ENCODE measurements around the gene GABRB1.

Gene GABRB1

DNA sequence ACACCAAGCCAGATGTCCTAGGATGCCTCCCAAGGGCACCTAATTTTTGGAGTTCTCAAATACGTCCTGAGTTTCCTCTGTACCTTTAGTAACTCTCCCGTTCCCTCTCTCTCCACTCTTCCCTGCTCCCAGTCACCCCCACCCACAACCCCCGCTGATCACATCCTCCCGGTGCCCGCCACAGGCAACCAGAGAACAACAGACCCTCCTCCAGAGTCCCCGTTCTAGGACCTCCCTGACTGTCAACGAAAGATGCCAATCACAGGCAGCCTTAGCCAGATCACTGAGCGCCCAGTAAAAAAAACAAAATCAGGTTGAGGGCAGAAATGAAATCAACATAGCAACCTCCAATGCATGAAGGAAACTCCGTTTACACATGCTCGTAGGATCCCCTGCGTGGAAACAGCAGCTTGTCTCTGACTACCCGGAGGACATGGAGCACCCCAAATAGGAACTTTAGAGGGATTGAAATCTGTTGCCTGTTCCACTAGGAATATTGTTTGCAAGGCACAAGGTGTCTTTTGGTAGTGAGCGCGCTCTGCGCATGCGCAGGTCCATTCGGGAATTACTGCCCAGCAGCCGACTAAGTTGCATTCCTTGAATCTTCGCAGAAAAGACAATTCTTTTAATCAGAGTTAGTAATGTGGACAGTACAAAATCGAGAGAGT, at the start of gene GABRB1:
GABRB1 (plus strand) TSS at position 557 of the 668 bp plus-strand sequence.
- peak; percentile 8 for DNase-seq (ENCODE audit: low spot score)

DNA sequence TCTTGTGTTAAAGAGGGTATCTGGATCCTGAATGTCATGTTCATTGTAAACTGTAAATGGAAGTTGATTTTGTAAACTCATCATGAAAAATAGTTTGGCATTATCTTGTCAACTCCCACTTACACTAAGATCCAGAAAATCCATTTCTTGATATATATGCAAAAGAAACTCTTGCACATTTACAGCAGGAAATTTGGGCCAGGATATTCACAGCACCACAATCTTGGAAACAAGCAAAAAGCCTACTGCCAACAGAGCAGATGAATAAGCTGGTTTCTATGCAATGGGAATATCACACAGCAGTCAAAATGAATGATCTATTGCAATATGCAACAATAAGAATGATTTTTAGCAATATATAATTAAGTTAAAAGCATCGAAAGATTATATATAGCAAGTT, 46.6 kb upstream of the GABRB1 start:
- no peak for DNase-seq (ENCODE audit: low spot score)

GRCh38 chr4:46986922-46987638, 44.3 kb upstream of the GABRB1 start:
- DNase-seq (ENCODE audit: low spot score): no peak

GRCh38 chr4:46992338-46992737, 39.0 kb upstream of the GABRB1 start:
- DNase-seq (ENCODE audit: low spot score): no peak

- no peak for DNase-seq (ENCODE audit: low spot score)
Measured at GRCh38 chr4:46993075-46994006, 38.0 kb upstream of the GABRB1 start, which contains the start of gene GABRA4. Gene GABRA4 (minus strand): TSS chr4:46993581. CDS start chr4:46993424, 157 bp downstream.

DNA sequence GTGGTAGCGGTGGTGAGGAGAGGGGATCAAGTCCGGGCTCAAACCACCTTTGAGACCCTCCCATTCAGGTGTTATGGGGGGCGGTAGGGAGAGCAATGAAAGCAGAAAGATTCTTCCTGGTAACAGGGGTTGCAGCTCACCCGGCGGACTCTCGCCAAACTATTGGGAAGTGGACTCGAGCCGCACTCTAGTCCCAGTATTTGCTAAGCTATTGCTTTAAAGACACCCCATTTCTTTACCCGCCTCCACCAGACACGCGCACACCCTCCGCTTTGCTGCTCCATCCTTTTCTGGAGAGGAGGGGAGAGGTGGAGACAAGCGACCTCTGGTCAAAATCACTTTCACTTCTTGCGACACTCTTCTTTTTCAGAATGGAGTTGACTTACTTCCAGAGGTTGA, 37.4 kb upstream of the GABRB1 start:
- DNase-seq (ENCODE audit: low spot score): no peak

- no peak for DNase-seq (ENCODE audit: low spot score)
Measured at GRCh38 chr4:46999566-46999965, 31.8 kb upstream of the GABRB1 start.

DNA sequence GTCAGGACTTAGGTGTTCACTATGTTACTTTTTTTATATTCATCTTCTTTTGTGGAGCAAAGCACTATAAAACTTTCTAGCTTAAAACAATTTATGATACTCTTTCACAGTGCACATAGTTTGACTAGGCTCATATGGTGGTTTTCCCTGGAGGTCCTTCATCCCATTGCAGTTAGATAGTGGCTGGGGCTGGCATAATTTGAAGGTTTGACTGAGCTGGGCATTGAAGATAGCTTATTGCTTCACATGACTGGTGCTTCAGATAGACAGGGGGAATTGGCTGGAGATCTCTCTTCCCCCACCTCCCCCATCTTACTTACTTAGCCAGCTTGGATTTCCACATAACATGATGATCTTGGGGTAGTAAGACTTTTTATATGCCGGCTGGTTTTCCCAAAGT, 31.0 kb upstream of the GABRB1 start:
- no peak for DNase-seq (ENCODE audit: low spot score)

GRCh38 chr4:47002580-47002979, 28.8 kb upstream of the GABRB1 start:
- DNase-seq (ENCODE audit: low spot score): peak; percentile 11

DNA sequence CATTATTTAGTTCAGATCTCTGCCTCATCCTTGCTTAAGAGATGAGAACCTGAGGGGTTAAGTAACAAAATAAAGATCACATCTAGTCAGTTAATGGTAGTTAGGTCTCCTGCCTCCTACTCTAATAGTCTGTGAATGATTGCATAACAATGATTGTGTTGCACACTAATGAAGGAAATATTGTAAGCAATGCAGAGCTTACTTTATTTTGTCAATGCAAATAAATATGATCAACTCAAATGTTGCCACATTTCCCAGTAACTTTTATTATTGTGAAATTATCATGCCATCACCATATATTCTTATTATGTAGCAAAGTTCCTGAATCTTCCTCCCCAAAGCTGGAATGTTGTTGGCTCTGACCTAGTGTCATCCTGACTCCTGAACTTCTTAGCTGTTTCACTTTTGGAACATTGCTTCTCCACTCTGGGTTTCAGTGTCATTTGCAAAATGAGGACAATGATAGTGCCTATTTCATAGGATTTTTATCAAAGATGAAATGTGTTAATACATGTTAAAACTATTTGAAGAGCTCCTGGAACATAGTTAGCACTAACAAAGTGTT, 20.9 kb upstream of the GABRB1 start:
- no peak for DNase-seq (ENCODE audit: low spot score)

GRCh38 chr4:47010912-47011446, 20.4 kb upstream of the GABRB1 start:
- DNase-seq (ENCODE audit: low spot score): peak; percentile 25

DNA sequence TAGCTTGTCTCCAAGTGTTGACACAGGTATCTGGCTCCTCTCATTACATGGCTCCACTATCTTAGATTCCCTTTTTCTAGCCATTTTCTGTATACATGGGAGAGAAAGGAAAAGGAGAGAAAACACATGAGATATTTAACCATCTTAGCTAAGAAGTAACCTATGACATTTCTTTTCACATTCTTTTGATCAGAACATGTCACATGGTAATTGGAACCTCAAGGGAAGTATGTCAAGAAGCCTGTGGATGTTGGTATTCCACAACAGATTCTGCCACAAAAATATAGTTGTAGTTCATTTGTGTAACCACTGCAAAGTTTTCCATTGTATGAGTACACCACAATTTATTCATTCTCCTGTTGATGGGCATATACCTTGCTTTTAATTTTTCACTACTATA, 18.7 kb upstream of the GABRB1 start:
- DNase-seq (ENCODE audit: low spot score): no peak

- DNase-seq (ENCODE audit: low spot score): no peak
Measured at GRCh38 chr4:47013373-47013772, 18.0 kb upstream of the GABRB1 start.

DNA sequence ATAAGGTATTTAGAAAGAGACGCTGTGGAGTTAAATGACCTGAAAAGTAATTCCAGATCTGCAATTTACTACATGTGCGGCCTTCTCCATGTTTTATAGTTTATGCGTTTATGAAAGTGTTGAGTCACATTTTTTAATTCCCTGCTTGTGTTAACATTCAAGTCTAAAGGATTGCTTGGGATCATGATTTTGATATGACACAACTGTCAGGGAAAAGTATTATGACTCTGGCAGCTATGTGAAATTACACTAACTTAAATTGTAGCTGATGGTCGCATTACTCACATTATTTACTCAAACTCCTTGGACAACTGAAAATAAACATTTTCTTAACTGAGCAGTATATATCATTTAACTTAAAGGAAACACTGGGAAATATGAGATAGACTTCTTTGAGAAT, 14.3 kb upstream of the GABRB1 start:
- DNase-seq (ENCODE audit: low spot score): no peak

DNA sequence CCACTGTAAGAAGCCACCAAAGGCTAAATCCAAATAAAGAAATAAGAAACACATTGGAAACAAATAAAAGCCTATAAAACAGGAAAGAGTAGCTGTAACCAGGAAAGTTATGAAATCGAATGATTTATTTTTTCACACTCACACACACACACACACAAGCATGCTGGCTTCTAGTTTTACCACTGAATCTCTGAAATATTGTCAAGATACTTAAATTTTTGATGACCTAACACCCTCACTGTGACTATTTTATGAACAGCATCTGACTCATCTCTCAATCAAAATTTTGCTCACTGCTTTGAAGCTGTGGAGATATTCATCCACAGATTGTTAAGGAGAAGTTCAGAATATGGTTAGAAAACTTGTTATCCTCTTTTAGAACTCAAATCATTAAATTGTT, 13.9 kb upstream of the GABRB1 start:
- no peak for DNase-seq (ENCODE audit: low spot score)

- peak; percentile 14 for DNase-seq (ENCODE audit: low spot score)
Measured at GRCh38 chr4:47031751-47032404, 511 bp downstream of the GABRB1 start.

DNA sequence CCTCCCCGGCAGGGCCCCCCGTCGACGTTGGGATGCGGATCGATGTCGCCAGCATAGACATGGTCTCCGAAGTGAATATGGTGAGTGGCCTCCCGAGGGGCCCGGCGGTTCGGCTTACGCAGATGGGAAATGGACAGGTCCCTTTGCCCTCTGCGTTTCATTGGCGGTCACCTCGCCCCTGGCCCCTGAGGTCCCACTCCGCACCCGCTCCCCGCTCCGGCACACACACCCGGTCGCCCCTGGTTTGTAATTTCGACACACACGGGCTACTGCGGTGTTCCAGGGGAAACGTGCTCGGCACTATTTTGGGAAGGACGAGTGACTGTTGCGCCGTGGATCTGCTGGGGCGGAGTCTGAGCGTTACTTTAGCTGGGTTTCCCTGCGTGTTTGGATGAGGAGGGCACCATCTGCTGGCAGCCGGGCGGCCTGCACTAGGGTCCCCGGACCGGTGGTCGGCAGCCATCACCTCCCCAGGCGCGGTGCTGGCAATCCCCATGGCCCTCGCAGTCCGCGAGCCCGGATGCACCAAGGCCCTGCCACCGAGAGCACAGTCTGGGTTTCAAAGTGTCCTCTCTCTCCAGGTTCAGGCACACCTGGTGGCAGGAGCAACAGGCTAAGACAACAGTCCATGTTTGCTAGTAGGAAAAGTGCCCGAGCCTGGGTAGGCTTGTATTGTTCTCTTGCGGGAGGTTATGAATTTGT, 1.2 kb downstream of the GABRB1 start:
- DNase-seq (ENCODE audit: low spot score): peak; percentile 65

GRCh38 chr4:47038263-47038662, 6.9 kb downstream of the GABRB1 start:
- DNase-seq (ENCODE audit: low spot score): no peak

GRCh38 chr4:47040828-47041227, 9.5 kb downstream of the GABRB1 start:
- DNase-seq (ENCODE audit: low spot score): no peak

GRCh38 chr4:47043821-47044220, 12.5 kb downstream of the GABRB1 start:
- no peak for DNase-seq (ENCODE audit: low spot score)

DNA sequence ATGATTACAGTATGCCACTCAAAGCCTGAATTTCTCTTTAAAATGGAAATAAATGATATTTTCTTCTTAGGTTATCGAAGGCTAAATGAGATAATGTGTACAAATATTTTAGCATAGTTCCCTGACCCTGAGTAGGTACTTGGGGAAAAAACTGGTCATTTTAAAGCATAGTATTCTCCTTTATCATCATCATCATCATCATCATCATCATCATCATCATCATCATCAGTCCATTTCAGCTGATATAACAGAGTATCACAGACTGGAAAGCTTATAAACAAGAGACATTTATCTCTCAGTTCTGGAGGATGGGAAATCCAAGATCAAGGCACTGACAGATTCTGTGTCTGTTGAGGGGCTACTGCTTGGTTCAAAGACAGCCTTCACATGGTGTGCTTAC, 13.9 kb downstream of the GABRB1 start:
- DNase-seq (ENCODE audit: low spot score): no peak
